SK-N-SH treated with all-trans-retinoic acid at 6 μM for 48 hours (cell line): ENCODE measurements around the gene SIRPA.

Experiments used
- ARNTL ChIP-seq: fragments of 450-650 bp; formaldehyde crosslinking; IDR thresholded peaks from 2 replicates; pipeline ENCODE4 v1.5.0; 2020; ENCODE audit warnings: low read depth, mild to moderate bottlenecking, moderate library complexity, borderline replicate concordance
- GLIS3 ChIP-seq: fragments of 250-450 bp; sonication (Bioruptor Pico); IDR thresholded peaks from 2 replicates; pipeline ENCODE4 v1.5.0; 2020; ENCODE audit warnings: mild to moderate bottlenecking, moderate library complexity
- ISL1 ChIP-seq: fragments of 250-450 bp; sonication (Bioruptor Pico); IDR thresholded peaks from 2 replicates; pipeline ENCODE4 v2.1.2; 2022; ENCODE audit warnings: mild to moderate bottlenecking, moderate library complexity
- RARB ChIP-seq: fragments of 250-450 bp; sonication (Bioruptor Pico); IDR thresholded peaks from 2 replicates; pipeline ENCODE4 v1.8.0; 2021; ENCODE audit warnings: mild to moderate bottlenecking, moderate library complexity
- ZFP3 ChIP-seq: fragments of 250-450 bp; sonication (Bioruptor Pico); IDR thresholded peaks from 2 replicates; pipeline ENCODE4 v1.5.0; 2020; ENCODE audit warnings: mild to moderate bottlenecking, moderate library complexity
- ZNF565 ChIP-seq: fragments of 450-650 bp; formaldehyde crosslinking; conservative IDR thresholded peaks from 2 replicates; pipeline ENCODE4 v1.5.0; 2020; ENCODE audit warnings: low read depth, mild to moderate bottlenecking, moderate library complexity
- TF ChIP-seq, protein P1 (sequence below): fragments of 250-450 bp; sonication (Bioruptor Pico); IDR thresholded peaks from 2 replicates; pipeline ENCODE4 v1.5.0; 2020; ENCODE audit warnings: mild to moderate bottlenecking, moderate library complexity

DNA sequence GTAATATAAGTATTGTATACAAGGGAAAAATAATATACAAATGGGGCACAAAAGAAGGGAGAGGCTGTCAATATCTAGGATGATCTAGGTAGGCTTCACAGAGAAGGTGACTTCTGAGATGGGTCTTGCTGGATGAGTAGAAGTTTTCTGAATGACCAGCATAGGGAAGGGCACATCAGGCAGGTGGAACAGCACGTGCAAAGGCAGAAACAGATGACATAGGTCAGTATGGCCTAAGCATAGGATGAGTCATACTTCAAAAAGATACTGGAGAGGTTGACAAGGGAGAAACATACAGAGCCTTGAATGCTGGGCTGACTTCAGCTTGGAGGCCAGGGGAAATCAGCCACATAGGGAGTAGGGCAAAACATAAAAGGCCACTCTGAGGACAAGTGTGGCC, 31.9 kb upstream of the SIRPA start:
- TF ChIP-seq GLIS3 (CRISPR knock-in tag) (no peak), ISL1 (CRISPR knock-in tag) (no peak), ARNTL (CRISPR knock-in tag) (no peak), ZFP3 (peak; percentile 98), ZNF565 (CRISPR knock-in tag) (no peak), RARB (CRISPR knock-in tag) (no peak)
- TF ChIP-seq, protein P1, sequence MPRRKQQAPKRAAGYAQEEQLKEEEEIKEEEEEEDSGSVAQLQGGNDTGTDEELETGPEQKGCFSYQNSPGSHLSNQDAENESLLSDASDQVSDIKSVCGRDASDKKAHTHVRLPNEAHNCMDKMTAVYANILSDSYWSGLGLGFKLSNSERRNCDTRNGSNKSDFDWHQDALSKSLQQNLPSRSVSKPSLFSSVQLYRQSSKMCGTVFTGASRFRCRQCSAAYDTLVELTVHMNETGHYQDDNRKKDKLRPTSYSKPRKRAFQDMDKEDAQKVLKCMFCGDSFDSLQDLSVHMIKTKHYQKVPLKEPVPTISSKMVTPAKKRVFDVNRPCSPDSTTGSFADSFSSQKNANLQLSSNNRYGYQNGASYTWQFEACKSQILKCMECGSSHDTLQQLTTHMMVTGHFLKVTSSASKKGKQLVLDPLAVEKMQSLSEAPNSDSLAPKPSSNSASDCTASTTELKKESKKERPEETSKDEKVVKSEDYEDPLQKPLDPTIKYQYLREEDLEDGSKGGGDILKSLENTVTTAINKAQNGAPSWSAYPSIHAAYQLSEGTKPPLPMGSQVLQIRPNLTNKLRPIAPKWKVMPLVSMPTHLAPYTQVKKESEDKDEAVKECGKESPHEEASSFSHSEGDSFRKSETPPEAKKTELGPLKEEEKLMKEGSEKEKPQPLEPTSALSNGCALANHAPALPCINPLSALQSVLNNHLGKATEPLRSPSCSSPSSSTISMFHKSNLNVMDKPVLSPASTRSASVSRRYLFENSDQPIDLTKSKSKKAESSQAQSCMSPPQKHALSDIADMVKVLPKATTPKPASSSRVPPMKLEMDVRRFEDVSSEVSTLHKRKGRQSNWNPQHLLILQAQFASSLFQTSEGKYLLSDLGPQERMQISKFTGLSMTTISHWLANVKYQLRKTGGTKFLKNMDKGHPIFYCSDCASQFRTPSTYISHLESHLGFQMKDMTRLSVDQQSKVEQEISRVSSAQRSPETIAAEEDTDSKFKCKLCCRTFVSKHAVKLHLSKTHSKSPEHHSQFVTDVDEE (CRISPR knock-in tag), result no peak
